K562 (cell line): ENCODE data around the gene LAGE3. TPM values are rescaled to one million over a fixed set of nuclear protein-coding genes. Genes with fewer than 3 reads are reported as not detected.

Experiments
- ATAC-seq: fragments of 200-7000 bp; cut with Tn5 transposase; 3 replicates; pipeline ENCODE4 v1.9.1; 2020; ENCODE audit warnings: moderate library complexity
- BruUV-seq: library from RNA; stranded (reverse); fragments of 400-500 nt; replicated peaks from 2 replicates; lab custom pipeline; 2021; lab: Mats Ljungman, UMichigan
- CTCF ChIA-PET: fragments of 300-600 bp; formaldehyde crosslinking; extraction: SDS; loops from one replicate; lab custom pipeline; 2021; ENCODE audit warnings: low intra/inter-chr PET ratio; lab: Yijun Ruan, JAX
- POLR2A ChIA-PET: fragments of 300-600, 350-650 bp; sonication (Branson Sonifier 250); formaldehyde crosslinking; extraction: SDS; loops from one replicate; lab custom pipeline; 2021; ENCODE audit warnings: antibody characterized with exemption, inconsistent platforms; lab: Yijun Ruan, JAX
- DNase-seq, 4 experiments: peaks; one replicate each; pipeline versions ENCODE4 v3.0.0 to v3.0.0-alpha.2; 2011 to 2018; ENCODE audit warnings: low spot score in 3 of 4, mixed read lengths in 3 of 4; ENCODE audit errors: extremely low read depth in 1 of 4
- FAIRE-seq: peaks from 2 replicates; lab custom pipeline; 2011; peaks lifted over from hg19 to GRCh38; lab: Jason Lieb, UNC
- H2AFZ ChIP-seq: 2 replicates; pipeline ENCODE4 v1.6.0; 2011; ENCODE audit warnings: low read depth, low read length, control low read depth, inconsistent platforms
- H3K27ac ChIP-seq: fragments of 200-600 bp; 3 replicates; pipeline ENCODE4 v1.8.0; 2011; ENCODE audit warnings: low read depth, mild to moderate bottlenecking, control low read depth, inconsistent platforms, low read length, moderate library complexity, mixed read lengths; ENCODE audit errors: extremely low read depth
- H3K27me3 ChIP-seq, 2 experiments: fragments of 300-600 bp in 1 of 2; 2 replicates in 1 of 2; 3 replicates in 1 of 2; pipeline versions ENCODE4 v1.6.0 to v1.8.0; 2011; ENCODE audit warnings: inconsistent platforms in 2 of 2, low read length in 2 of 2, mild to moderate bottlenecking in 1 of 2, mixed read lengths in 1 of 2, moderate library complexity in 1 of 2; ENCODE audit not compliant: control insufficient read depth in 2 of 2, insufficient read depth in 2 of 2
- H3K36me3 ChIP-seq: fragments of 300-600 bp; 3 replicates; pipeline ENCODE4 v1.8.0; 2011; ENCODE audit warnings: mild to moderate bottlenecking, low read length, inconsistent platforms; ENCODE audit not compliant: control insufficient read depth, insufficient read depth
- H3K4me1 ChIP-seq, 2 experiments: fragments of 200-600 bp in 1 of 2; replicated peaks in 1 of 2; 2 replicates in 1 of 2; 3 replicates in 1 of 2; pipeline versions ENCODE4 v1.5.1 to v1.8.0; 2011; ENCODE audit warnings: inconsistent platforms in 2 of 2, low read length in 2 of 2, mild to moderate bottlenecking in 1 of 2, mixed read lengths in 1 of 2, moderate library complexity in 1 of 2; ENCODE audit not compliant: control insufficient read depth in 2 of 2, insufficient read depth in 2 of 2
- H3K4me2 ChIP-seq: 2 replicates; pipeline ENCODE4 v1.6.1; 2011; ENCODE audit warnings: low read length, control low read depth, inconsistent platforms, mixed read lengths; ENCODE audit not compliant: insufficient read depth
- H3K4me3 ChIP-seq: fragments of 200-600 bp; sonication (generic), shearing (Covaris generic); 2 replicates; pipeline ENCODE4 v1.5.1; 2016; ENCODE audit warnings: control low read depth, inconsistent platforms
- H3K79me2 ChIP-seq: fragments of 200-600 bp; 3 replicates; pipeline ENCODE4 v1.8.0; 2011; ENCODE audit warnings: low read length, inconsistent platforms; ENCODE audit not compliant: control insufficient read depth, insufficient read depth
- H3K9ac ChIP-seq, 2 experiments: 2 replicates each; pipeline versions ENCODE4 v1.6.0 to v1.6.1; 2011; ENCODE audit warnings: low read depth in 2 of 2, low read length in 2 of 2, control low read depth in 1 of 2, inconsistent platforms in 1 of 2, mild to moderate bottlenecking in 1 of 2, mixed read lengths in 1 of 2; ENCODE audit not compliant: insufficient read depth in 1 of 2
- H3K9me1 ChIP-seq: one replicate; pipeline ENCODE4 v1.6.0; 2011; ENCODE audit warnings: inconsistent platforms, mild to moderate bottlenecking, low read length, moderate library complexity; ENCODE audit not compliant: control insufficient read depth, insufficient read depth
- H3K9me3 ChIP-seq: replicated peaks from 2 replicates; pipeline ENCODE4 v1.5.1; 2011; ENCODE audit warnings: low read depth, low read length, inconsistent platforms; ENCODE audit not compliant: control insufficient read depth, insufficient read depth
- H4K20me1 ChIP-seq: replicated peaks from 2 replicates; pipeline ENCODE4 v1.6.1; 2011; ENCODE audit warnings: low read length, inconsistent platforms, mixed read lengths; ENCODE audit not compliant: control insufficient read depth, insufficient read depth
- PYGO2 ChIP-seq: fragments of 450-650 bp; IDR thresholded peaks from 2 replicates; pipeline ENCODE4 v1.6.1; 2016; ENCODE audit warnings: mild to moderate bottlenecking, missing genetic modification characterization, moderate library complexity, missing compliant biosample characterization
- YBX1 ChIP-seq: fragments of 450-650 bp; IDR thresholded peaks from 2 replicates; pipeline ENCODE4 v1.7.1; 2016; ENCODE audit warnings: mild to moderate bottlenecking
- WGBS: fragments of 100-300 bp; shearing (Covaris generic); methylation state at CpG from one replicate; pipeline ENCODE4 v1.1.6; 2016; ENCODE audit warnings: low coverage, mixed read lengths; ENCODE audit not compliant: insufficient coverage; ENCODE audit errors: missing lambda C conversion rate; 5-methylcytosine and 5-hydroxymethylcytosine counted together
- in situ Hi-C: fragments of 300-500 bp; cut with MboI; formaldehyde crosslinking; loops from 4 replicates; pipeline ENCODE4 v1.15.0; 2018; ENCODE audit warnings: inconsistent platforms, mixed read lengths
- intact Hi-C: fragments of 100-400 bp; cut with micrococcal nuclease; formaldehyde crosslinking; loops from 2 replicates; pipeline ENCODE4 v1.14.2; 2022
- polyA plus RNA-seq, 8 experiments: library from polyadenylated mRNA; depleted of rRNA in 4 of 8; stranded (reverse) in 5 of 8; unstranded in 3 of 8; fragments of >200 nt; fragmentation: Nextera tagmentation in 2 of 8; fragmentation: Illumina TruSeq in 1 of 8; extraction: Ambion mirVana in 2 of 8; extraction: Trizol in 1 of 8; gene quantifications; 2 replicates each; pipeline versions ENCODE4 v1.2.1 to v1.2.3, GENCODE V29; 2011 to 2014; ENCODE audit warnings: inconsistent platforms in 1 of 8, missing spikeins in 1 of 8
- total RNA-seq, 7 experiments: library from RNA; depleted of rRNA in 6 of 7; stranded (reverse); fragments of >200 nt in 6 of 7; fragmentation: Illumina TruSeq in 2 of 7; extraction: Trizol in 2 of 7; gene quantifications; 2 replicates each; pipeline versions ENCODE4 v1.2.1 to v1.2.3, GENCODE V29; 2011 to 2021; ENCODE audit warnings: low replicate concordance in 1 of 7
- TF ChIP-seq, protein P1 (sequence below): fragments of 250-450 bp; sonication (Bioruptor Pico); IDR thresholded peaks from 2 replicates; pipeline ENCODE4 v1.8.0; 2021; ENCODE audit warnings: borderline replicate concordance, mild to moderate bottlenecking, moderate library complexity; ENCODE audit not compliant: poor library complexity, severe bottlenecking

Gene LAGE3
- total and polyA plus RNA-seq, 9 of the 15 experiments (the other 6 are each of a cell fraction or from before 2014, with no cell fraction given) = 28.2 to 125 (median 35.8) TPM

DNA sequence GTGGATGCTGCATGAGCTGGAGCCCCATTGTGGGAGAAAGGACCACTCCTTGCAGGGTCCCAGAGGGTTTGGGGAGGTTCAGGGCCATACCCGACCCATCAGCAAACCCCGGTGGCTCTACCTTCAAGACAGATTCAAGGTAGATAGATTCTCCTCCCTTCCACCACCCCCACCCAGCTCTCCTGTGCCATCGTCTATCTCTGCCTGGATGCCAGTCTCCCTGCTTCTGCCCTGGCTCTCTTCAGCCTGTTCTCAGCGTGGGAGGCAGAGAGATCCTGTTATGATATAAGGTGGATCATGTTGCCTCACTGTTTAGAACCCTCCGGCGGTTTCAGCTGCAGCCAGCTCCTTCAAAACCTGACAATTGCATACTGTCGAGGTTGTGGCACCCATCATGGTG lies 5.4 kb downstream of the LAGE3 start:
- H3K4me3 ChIP-seq = no peak overlapping the region
- H3K4me1 ChIP-seq = peaks cover 9 to 17% of the 10 kb centered on the region in 2 experiments; a peak in 4 of 5 replicates
- H4K20me1 ChIP-seq = no peaks in the 10 kb centered on the region
- intact Hi-C loops = no loop called here
- no peak overlapping the region for H3K27ac ChIP-seq
- POLR2A ChIA-PET = interaction anchor here (0.9 to 1.8 kb wide), 4 partner anchors 9 to 58 kb away, joined by 3 to 10 read pairs (median 5); partner anchors contain the start of gene SLC10A3
- peaks cover 11% of the 10 kb centered on the region for H3K79me2 ChIP-seq
- DNase-seq (no peak), ATAC-seq (no peak), FAIRE-seq (no peak)
- no peaks in the 10 kb centered on the region for H3K9me1 ChIP-seq
- no peaks in the 10 kb centered on the region for H3K9me3 ChIP-seq
- WGBS = 74% methylated on average over 7 of the region's 7 CpGs
- H3K4me2 ChIP-seq = no peak overlapping the region
- H3K27me3 ChIP-seq = no peaks in the 10 kb centered on the region
- BruUV-seq = no TSS peak
- TF ChIP-seq PYGO2 (tag) (no peak), YBX1 (no peak)
- TF ChIP-seq, protein P1, sequence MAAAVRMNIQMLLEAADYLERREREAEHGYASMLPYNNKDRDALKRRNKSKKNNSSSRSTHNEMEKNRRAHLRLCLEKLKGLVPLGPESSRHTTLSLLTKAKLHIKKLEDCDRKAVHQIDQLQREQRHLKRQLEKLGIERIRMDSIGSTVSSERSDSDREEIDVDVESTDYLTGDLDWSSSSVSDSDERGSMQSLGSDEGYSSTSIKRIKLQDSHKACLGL = no peak
- in situ Hi-C loops = no loop called here
- CTCF ChIA-PET = no interaction called here
- H2AFZ ChIP-seq = no peak overlapping the region
- peaks cover 39% of the 10 kb centered on the region; the same call in 2 of the 3 replicates for H3K36me3 ChIP-seq
- H3K9ac ChIP-seq = no peak overlapping the region
